OCI-LY1 (cell line): Measurements from ENCODE around the gene CREB3.

Source experiments
- H2AFZ ChIP-seq: fragments of 200-600 bp; sonication (generic), shearing (Covaris generic); 2 replicates; pipeline ENCODE4 v1.6.0; 2014; ENCODE audit warnings: antibody characterized with exemption, mild to moderate bottlenecking, low read length
- H3F3A ChIP-seq: fragments of 200-600 bp; sonication (generic), shearing (Covaris generic); 2 replicates; pipeline ENCODE4 v1.6.0; 2014; ENCODE audit warnings: mild to moderate bottlenecking, antibody characterized with exemption, low read length, moderate library complexity; ENCODE audit not compliant: insufficient read depth
- H3K27ac ChIP-seq: fragments of 200-600 bp; sonication (generic); 2 replicates; pipeline ENCODE4 v1.5.1; 2014; ENCODE audit warnings: low read length, mixed run types, mild to moderate bottlenecking, low read depth; ENCODE audit not compliant: poor library complexity, severe bottlenecking
- H3K27me3 ChIP-seq: fragments of 200-600 bp; sonication (generic); 2 replicates; pipeline ENCODE4 v1.6.0; 2014; ENCODE audit warnings: antibody characterized with exemption, mild to moderate bottlenecking, low read length, moderate library complexity; ENCODE audit not compliant: insufficient read depth
- H3K36me3 ChIP-seq: fragments of 200-600 bp; sonication (generic); 2 replicates; pipeline ENCODE4 v1.6.1; 2014; ENCODE audit warnings: mild to moderate bottlenecking, antibody characterized with exemption, low read length, moderate library complexity, mixed read lengths; ENCODE audit not compliant: insufficient read depth
- H3K4me1 ChIP-seq: fragments of 200-600 bp; sonication (generic); 2 replicates; pipeline ENCODE4 v1.5.1; 2014; ENCODE audit warnings: mild to moderate bottlenecking, low read length, moderate library complexity; ENCODE audit not compliant: insufficient read depth, severe bottlenecking
- H3K4me2 ChIP-seq: fragments of 200-600 bp; sonication (generic), shearing (Covaris generic); 2 replicates; pipeline ENCODE4 v1.6.1; 2014; ENCODE audit warnings: low read length
- H3K4me3 ChIP-seq: fragments of 200-600 bp; sonication (generic); 2 replicates; pipeline ENCODE4 v1.5.1; 2014; ENCODE audit warnings: low read length, low read depth, mild to moderate bottlenecking, mixed read lengths; ENCODE audit not compliant: poor library complexity, severe bottlenecking
- H3K79me2 ChIP-seq: fragments of 200-600 bp; shearing (Covaris generic); 2 replicates; pipeline ENCODE4 v1.6.1; 2016; ENCODE audit warnings: mixed run types, low read length, mixed read lengths; ENCODE audit not compliant: insufficient read depth
- H3K9ac ChIP-seq: fragments of 200-600 bp; sonication (generic), shearing (Covaris generic); 2 replicates; pipeline ENCODE4 v1.6.1; 2014; ENCODE audit warnings: mild to moderate bottlenecking, low read length, mixed read lengths
- H3K9me2 ChIP-seq: fragments of 200-600 bp; sonication (generic), shearing (Covaris generic); 2 replicates; pipeline ENCODE4 v1.6.1; 2014; ENCODE audit warnings: low read depth, mild to moderate bottlenecking, low read length, mixed read lengths
- H3K9me3 ChIP-seq: fragments of 200-600 bp; shearing (Covaris generic); 2 replicates; pipeline ENCODE4 v1.6.1; 2014; ENCODE audit warnings: low read length, mixed read lengths
- H4K20me1 ChIP-seq: fragments of 200-600 bp; sonication (generic), shearing (Covaris generic); 2 replicates; pipeline ENCODE4 v1.6.0; 2016; ENCODE audit warnings: mild to moderate bottlenecking, low read length; ENCODE audit not compliant: insufficient read depth
- CTCF ChIP-seq: fragments of 200-600 bp; sonication (generic), shearing (Covaris generic); IDR thresholded peaks from 2 replicates; pipeline ENCODE4 v1.5.1; 2017; ENCODE audit warnings: mild to moderate bottlenecking, antibody characterized with exemption, low read length, moderate library complexity, mixed read lengths
- EZH2 ChIP-seq: fragments of 200-600 bp; sonication (generic), shearing (Covaris generic); IDR thresholded peaks from 2 replicates; pipeline ENCODE4 v1.8.0; 2017; ENCODE audit warnings: borderline replicate concordance, mixed run types, mild to moderate bottlenecking, antibody characterized with exemption, low read length, moderate library complexity, mixed read lengths

Gene CREB3

GRCh38 chr9:35778496-35778895 lies 46.0 kb downstream of the CREB3 start:
- H3K9ac ChIP-seq, result no peak overlapping the region
- H4K20me1 ChIP-seq, result no peaks in the 10 kb centered on the region
- peaks cover 22% of the 10 kb centered on the region for H3K4me1 ChIP-seq
- no peaks in the 10 kb centered on the region for H3F3A ChIP-seq
- no peak overlapping the region for H2AFZ ChIP-seq
- H3K4me3 ChIP-seq, result no peak overlapping the region
- H3K9me2 ChIP-seq, result no peaks in the 10 kb centered on the region
- no peaks in the 10 kb centered on the region for H3K9me3 ChIP-seq
- no peaks in the 10 kb centered on the region for H3K79me2 ChIP-seq
- no peak overlapping the region for H3K4me2 ChIP-seq
- H3K27me3 ChIP-seq, result no peaks in the 10 kb centered on the region
- H3K36me3 ChIP-seq, result peaks cover 4% of the 10 kb centered on the region; the same call in 1 of the 2 replicates
- TF ChIP-seq CTCF (no peak), EZH2 (no peak)
- H3K27ac ChIP-seq, result no peak overlapping the region

DNA sequence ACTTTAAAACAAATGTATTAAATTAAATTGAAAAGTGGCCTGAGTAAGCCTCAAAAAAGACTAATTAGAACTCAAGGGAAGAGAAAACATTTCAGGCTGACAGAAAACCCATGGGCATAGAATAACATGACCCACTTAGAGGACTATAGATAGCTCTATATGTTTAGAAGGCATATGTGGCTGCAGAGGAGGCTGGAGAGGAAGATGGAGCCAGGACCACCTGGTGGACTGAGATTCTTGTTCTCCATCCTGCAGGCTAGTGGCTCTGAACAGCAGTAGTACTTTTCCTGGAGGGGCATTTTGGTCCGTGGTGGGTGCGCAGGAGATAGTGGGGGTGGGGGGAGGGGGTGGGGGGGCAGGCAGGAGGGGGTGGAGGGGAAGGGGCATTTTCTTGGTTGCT lies 48.6 kb downstream of the CREB3 start:
- H3K4me1 ChIP-seq, result peaks cover 7% of the 10 kb centered on the region
- H3K4me2 ChIP-seq, result no peak overlapping the region
- H3K27me3 ChIP-seq, result no peaks in the 10 kb centered on the region
- no peaks in the 10 kb centered on the region for H3K9me2 ChIP-seq
- H3K79me2 ChIP-seq, result no peaks in the 10 kb centered on the region
- peaks cover 6% of the 10 kb centered on the region; the same call in 1 of the 2 replicates for H3K36me3 ChIP-seq
- TF ChIP-seq EZH2 (no peak), CTCF (no peak)
- no peak overlapping the region for H3K9ac ChIP-seq
- H3F3A ChIP-seq, result no peaks in the 10 kb centered on the region
- H3K9me3 ChIP-seq, result no peaks in the 10 kb centered on the region
- H3K27ac ChIP-seq, result no peak overlapping the region
- no peaks in the 10 kb centered on the region for H4K20me1 ChIP-seq
- no peak overlapping the region for H2AFZ ChIP-seq
- H3K4me3 ChIP-seq, result no peak overlapping the region

- Histone ChIP-seq H2AFZ (no peak overlapping the region), H3K79me2 (no peaks in the 10 kb centered on the region), H3K9ac (no peak overlapping the region), H3K4me1 (no peaks in the 10 kb centered on the region), H3K9me2 (no peaks in the 10 kb centered on the region), H3K36me3 (peaks cover 6% of the 10 kb centered on the region; the same call in 1 of the 2 replicates), H3K27ac (no peak overlapping the region), H4K20me1 (no peaks in the 10 kb centered on the region), H3K27me3 (no peaks in the 10 kb centered on the region), H3K4me3 (no peak overlapping the region), H3K9me3 (no peaks in the 10 kb centered on the region), H3F3A (no peaks in the 10 kb centered on the region), H3K4me2 (no peak overlapping the region)
- TF ChIP-seq CTCF (no peak), EZH2 (no peak)
Observed at GRCh38 chr9:35783418-35783817, 51.0 kb downstream of the CREB3 start.
